HG02610 (cell line): ENCODE data around the gene SCGB1C1.
A peak's percentile ranks its signal among the peaks of the same experiment; 100 is the strongest.
"Not testable (repeated sequence)": the region's sequence is repeated elsewhere in the genome, so short reads cannot be mapped to it uniquely, and the experiment has no call there.

Experiments
- ATAC-seq: cut with Tn5 transposase; IDR thresholded peaks from one replicate; pipeline ENCODE4 v1.9.1; 2021; ENCODE audit warnings: mild to moderate bottlenecking, moderate library complexity; ENCODE audit not compliant: unreplicated experiment

SCGB1C1 gene

GRCh38 chr11:192674-193128, at the start of gene SCGB1C1:
TSS of gene SCGB1C1 (plus strand) at chr11:193078. CDS start at chr11:193100, 22 bp downstream.
- not testable (repeated sequence) for ATAC-seq

DNA sequence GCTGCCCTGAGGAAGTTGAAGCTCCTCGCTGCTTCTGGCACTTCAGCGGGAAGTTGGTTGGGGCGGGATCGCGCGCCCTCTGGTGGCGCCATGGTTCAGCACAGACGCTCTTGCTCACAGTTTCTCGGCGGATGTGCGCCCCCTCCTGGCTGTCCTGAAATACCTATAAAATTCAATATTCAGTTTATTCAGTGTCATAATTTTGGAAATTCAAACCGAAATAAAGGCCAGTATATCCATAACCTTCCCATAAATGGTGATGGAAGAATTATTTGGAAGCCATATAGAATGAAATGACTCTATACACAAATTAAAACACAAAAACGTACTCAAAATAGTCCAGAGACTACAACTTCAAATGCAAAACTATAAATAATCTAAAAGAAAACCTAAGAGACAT, 12.6 kb upstream of the SCGB1C1 start:
- not testable (repeated sequence) for ATAC-seq

DNA sequence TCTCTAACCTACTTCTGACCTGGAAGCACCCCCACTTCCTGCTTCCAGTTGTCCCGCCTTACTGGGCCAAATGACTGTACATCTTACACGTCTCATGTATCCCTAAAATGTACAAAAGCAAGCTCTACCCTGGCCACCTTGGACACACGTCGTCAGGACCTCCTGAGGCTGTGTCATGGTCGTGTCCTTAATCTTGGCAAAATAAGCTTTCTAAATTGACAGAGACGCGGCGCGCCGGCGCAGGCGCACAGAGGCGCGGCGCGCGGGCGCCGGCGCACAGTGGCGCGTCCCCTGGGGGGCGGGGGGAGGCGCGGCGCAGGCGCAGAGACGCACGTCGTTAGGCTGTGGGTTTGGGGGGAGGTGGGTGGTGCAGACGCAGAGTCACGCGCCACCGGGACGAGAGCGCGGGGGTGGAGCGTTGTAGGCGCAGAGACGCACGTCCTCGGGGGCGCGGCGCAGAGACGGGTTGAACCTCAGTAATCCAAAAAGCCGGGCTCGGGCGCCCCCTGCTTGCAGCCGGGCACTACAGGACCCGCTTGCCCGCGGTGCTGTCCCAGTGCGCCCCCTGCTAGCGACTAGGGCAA, 3.6 kb upstream of the SCGB1C1 start:
- not testable (repeated sequence) for ATAC-seq

DNA sequence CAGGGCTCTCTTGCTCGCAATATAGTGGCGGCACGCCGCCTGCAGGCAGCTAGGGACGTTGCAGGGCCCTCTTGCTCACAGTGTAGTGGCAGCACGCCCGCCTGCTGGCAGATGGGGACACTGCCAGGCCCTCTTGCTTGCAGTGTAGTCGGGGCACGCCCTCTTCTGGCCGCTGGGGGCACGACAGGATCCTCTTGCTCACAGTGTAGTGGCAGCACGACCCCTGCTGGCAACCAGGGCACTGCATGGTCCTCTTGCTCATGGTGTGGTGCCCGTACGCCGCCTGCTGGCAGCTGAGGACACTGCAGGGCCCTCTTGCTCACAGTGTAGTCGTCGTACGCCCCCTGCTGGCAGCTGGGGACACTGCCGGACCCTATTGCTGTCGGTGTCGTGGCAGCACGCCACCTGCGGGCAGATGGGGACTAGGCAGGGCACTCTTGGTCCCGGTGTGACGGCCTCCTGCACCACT, 3.0 kb upstream of the SCGB1C1 start:
- peak; percentile 53 for ATAC-seq

GRCh38 chr11:190546-190945, 2.3 kb upstream of the SCGB1C1 start:
- not testable (repeated sequence) for ATAC-seq

DNA sequence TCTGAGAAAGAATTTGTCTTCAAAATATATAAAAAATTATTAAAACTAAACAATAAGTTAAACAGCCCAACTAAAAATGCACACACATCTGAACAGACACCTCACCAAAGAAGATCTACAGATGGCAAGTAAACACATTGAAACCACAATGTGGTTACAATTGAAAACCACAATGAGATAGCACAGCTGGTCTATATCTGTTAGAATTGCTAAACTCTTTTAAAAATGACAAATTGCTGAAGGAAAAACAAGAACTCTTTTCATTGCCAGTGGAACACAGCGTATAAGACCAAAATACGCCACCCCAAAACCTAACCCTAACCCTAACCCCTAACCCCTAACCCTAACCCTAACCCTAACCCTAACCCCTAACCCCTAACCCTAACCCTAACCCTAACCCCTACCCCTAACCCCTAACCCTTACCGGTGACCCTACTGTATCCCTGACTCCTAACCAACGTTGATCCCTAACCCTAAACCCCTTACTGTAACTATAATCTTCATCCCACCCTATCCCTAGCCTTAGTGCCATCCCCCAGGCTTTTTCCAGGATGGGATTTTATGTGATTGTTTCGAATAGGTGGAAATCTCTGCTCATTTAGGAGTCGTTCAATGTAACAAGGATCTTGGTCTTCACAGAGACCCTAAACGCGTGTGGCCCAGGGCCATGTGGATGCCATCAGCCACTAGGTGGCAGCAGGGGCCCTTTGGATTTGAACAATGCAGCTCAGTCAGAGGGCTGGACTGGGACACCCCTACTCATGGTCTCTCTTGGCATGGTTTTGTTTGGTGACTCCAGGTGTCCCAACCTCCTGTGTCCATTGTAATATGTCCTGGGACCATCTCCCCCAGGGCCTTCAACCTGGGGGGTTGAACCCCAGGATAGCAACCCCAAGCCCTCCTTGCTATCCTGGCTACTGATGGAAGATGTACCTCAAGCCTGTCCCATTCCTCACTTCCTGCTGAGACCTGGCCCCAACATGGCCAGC, 1.1 kb upstream of the SCGB1C1 start:
- ATAC-seq: not testable (repeated sequence)

DNA sequence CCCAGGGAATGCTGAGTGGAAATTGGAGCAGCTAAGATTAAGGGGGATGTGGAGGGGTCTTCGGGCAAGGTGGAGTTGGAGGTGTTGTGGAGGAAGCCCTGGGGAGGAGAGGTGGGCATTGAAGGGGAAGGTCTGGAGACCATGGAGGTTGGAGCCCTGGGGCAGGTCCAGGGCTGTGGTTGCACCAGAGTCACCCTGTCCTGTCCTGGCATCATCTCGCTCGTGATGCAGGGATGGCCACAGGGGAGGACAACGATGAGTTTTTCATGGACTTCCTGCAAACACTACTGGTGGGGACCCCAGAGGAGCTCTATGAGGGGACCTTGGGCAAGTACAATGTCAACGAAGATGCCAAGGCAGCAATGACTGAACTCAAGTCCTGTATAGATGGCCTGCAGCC, 603 bp downstream of the SCGB1C1 start:
- ATAC-seq: not testable (repeated sequence)

GRCh38 chr11:196786-197731, 4.2 kb downstream of the SCGB1C1 start:
- ATAC-seq: no peak

DNA sequence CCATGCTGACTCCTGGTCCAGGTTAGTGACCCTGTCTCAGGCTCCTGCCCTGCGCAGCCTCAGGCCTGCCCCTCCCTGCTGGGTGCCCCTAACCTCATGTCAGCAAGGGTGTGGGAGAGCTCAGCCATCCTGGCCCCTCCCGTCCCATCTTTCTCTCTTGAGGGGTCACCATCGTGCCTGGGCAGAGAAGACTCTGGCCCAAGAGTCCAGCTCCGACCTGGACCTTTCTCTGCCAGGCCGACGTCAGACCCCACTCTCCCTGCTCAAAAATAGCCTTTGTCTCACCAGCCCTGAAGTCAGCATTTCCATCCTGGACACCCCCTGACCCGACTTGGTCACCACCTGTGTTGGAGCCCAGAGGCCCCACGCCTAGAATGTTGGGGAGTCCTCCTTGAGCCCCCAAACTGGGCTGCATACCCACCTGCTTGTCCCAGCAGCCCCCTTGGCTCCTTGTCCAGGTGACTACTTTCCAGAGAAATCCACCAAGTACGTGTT, 4.9 kb downstream of the SCGB1C1 start:
- ATAC-seq: no peak

DNA sequence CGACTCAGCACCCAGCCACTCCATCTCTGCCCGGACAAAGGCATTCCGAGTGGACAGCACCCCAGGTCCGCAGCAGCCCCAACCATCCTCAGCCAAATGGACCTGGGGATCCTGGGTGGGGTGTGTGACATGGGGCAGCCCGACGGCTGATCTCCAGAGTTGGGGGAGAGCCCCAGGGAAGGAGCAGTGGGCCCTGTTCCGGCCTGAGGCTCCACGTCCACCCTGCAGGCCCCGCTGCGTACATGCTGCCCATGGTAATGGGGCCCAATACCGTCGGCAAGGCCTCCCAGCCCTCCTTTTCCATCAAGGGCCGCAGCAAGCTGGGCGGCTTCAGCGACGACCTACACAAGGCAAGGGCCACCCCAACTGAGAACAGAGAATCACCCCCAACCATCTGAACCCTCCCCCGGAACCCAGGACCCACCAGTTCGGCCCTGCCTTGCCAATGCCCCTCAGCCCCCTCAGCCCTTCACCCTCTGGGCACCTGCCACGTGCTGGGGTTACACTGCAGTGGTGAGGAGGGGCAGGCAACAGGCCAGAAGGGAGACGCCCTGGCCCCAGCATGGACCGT, 5.4 kb downstream of the SCGB1C1 start:
- ATAC-seq: no peak

GRCh38 chr11:199004-199581, 6.2 kb downstream of the SCGB1C1 start:
- no peak for ATAC-seq

DNA sequence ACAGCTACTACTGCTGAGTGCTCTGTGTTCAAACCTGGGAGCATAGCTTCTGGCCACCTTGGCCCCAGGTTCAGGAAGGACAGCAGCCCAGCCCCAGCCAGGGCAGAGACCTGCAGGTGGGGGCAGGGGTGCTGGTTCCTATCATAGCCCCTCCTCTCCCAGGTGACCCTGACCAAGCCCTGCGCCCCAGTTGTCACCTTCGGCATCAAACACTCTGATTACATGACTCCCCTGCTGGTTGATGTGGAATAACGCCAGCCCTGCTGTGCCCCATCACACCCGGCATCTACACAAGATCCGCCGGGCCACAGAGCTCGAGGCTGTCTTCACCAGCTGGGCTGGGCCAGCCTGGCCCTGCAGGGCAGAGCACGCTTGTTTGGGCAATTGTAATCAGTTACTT, 6.9 kb downstream of the SCGB1C1 start:
- ATAC-seq: no peak

DNA sequence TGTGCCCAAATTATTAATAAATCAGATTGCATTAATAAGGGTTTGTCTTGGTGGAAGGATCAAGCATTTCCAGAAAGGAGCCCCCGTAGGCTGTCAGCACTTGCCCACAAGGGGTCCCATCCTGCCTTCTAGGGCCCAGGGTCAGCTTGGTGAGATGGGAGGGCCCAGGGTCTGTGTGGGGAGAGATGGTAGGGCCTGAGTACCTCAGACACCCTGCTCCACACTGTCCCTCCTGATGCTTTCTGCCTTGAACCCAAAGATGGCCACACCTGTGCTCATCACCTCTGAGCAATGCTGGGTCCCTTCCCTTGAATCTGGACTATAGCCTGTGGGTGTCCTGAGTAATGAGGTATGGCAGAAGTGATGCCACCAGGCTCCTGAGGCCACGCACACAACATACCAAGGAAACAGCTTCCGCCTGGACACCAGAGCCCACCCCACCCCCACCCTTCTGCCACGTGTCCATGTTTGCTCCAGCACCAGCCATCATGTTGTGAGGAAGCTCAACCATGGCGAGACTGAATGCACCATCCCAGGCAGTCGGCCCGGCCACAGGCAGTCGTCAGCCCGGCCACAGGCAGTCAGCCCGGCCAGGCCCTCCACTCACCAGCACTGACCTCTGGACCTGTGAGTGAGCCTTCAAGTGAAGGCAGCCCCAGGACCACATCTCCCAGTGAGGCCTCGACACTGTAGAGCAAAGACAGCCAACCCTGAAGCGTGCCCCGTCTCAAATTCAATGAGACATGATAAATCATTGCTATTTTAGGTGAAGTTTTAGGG, 7.5 kb downstream of the SCGB1C1 start:
- no peak for ATAC-seq

GRCh38 chr11:201966-202365, 9.1 kb downstream of the SCGB1C1 start:
- no peak for ATAC-seq

DNA sequence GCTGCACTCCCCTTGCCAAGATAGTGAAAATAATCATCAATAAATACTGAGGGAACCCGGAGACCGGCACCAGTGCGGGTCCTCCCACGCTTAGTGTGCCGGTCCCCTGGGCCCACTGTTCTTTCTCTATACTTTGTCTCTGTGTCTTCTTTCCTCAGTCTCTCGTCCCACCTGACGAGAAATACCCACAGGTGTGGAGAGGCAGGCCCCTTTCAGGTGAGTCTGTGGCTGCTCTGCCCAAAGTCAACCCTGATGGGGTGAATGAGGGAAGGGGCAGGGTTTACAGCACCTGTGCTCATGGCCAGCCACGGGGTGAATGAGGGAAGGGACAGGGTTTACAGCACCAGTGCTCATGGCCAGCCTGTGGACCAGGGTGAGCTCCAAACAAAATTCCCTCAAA, 9.6 kb downstream of the SCGB1C1 start:
- no peak for ATAC-seq

GRCh38 chr11:203056-203944, 10.4 kb downstream of the SCGB1C1 start:
- ATAC-seq: no peak

DNA sequence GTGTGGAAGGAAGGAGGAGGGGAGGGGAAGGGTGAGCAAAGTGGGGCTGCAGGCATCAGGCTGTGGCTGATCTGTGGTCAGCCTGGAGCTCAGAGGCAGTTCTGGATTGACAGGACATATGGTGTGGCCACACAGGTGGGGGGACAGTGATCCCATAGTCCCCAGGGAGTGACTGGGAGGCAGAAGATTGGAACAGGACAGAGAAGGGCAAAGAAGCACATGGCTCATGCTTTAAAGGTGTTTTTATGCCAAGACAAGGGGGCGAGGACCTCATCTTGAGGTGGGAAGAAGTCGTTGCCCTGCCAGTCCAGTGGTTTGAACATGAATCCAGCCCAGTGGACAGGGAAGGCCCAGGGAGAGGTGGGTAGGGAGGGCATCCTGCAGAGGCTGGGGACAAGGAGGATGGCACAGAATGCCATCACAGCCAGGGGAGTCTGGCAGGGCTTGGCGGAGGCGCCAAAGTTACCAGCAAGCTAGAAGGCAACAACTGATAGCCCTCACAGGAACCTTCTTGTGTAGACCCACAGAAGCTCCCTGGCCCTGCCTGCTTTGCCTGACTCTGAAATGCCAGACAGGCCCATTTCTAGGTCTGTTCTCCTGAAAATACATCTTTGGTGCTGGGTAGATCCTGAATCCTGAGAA, 11.2 kb downstream of the SCGB1C1 start:
- ATAC-seq: no peak
